GM12878 (cell line): ENCODE results near the gene RANBP17. TPM values are rescaled to one million over a fixed set of nuclear protein-coding genes. Genes with fewer than 3 reads are reported as not detected.

ENCODE experiments used
- ATAC-seq: fragments of 200-7000 bp; cut with Tn5 transposase; 3 replicates; pipeline ENCODE4 v1.9.1; 2020; ENCODE audit warnings: mild to moderate bottlenecking, moderate library complexity
- BruUV-seq: library from RNA; stranded (reverse); fragments of 400-500 nt; replicated peaks from 2 replicates; lab custom pipeline; 2021; lab: Mats Ljungman, UMichigan
- CTCF ChIA-PET: fragments of 300-600 bp; sonication (Branson Sonifier 250); formaldehyde crosslinking; extraction: SDS; loops from one replicate; lab custom pipeline; 2021; ENCODE audit warnings: inconsistent platforms; lab: Yijun Ruan, JAX
- POLR2A ChIA-PET: fragments of 350-600 bp; formaldehyde crosslinking; extraction: SDS; loops from one replicate; lab custom pipeline; 2021; ENCODE audit warnings: inconsistent platforms; lab: Charles Lee
- RAD21 ChIA-PET: fragments of 300-600 bp; sonication (Branson Sonifier 250); formaldehyde crosslinking; loops from one replicate; lab custom pipeline; 2023; ENCODE audit warnings: antibody characterized with exemption; ENCODE audit not compliant: unreplicated experiment; lab: Charles Lee
- SMC1A ChIA-PET: fragments of 300-600 bp; sonication (Branson Sonifier 250); formaldehyde crosslinking; loops from one replicate; lab custom pipeline; 2023; ENCODE audit not compliant: unreplicated experiment, uncharacterized antibody; lab: Charles Lee
- DNase-seq: peaks from one replicate; pipeline ENCODE4 v3.0.0-alpha.2; 2011; ENCODE audit warnings: low read depth, low spot score
- FAIRE-seq: peaks from 3 replicates; lab custom pipeline; 2011; peaks lifted over from hg19 to GRCh38; lab: Jason Lieb, UNC
- H2AFZ ChIP-seq: 2 replicates; pipeline ENCODE4 v1.6.0; 2011; ENCODE audit warnings: low read depth, low read length, control low read depth; ENCODE audit not compliant: control insufficient read depth
- H3K27ac ChIP-seq: 2 replicates; pipeline ENCODE4 v1.5.1; 2011; ENCODE audit warnings: control low read depth; ENCODE audit not compliant: control insufficient read depth, insufficient read depth
- H3K27me3 ChIP-seq, 2 experiments: replicated peaks in 1 of 2; 2 replicates each; pipeline versions ENCODE4 v1.6.0 to v1.6.1; 2011; ENCODE audit warnings: low read length in 1 of 2; ENCODE audit not compliant: control insufficient read depth in 2 of 2, insufficient read depth in 2 of 2
- H3K36me3 ChIP-seq, 2 experiments: 2 replicates each; pipeline ENCODE4 v1.5.1; 2011; ENCODE audit warnings: low read length in 1 of 2; ENCODE audit not compliant: control insufficient read depth in 2 of 2, insufficient read depth in 2 of 2
- H3K4me1 ChIP-seq: 2 replicates; pipeline ENCODE4 v1.6.1; 2011; ENCODE audit warnings: mild to moderate bottlenecking, low read length, moderate library complexity, mixed read lengths; ENCODE audit not compliant: control insufficient read depth, insufficient read depth
- H3K4me2 ChIP-seq: 2 replicates; pipeline ENCODE4 v1.6.0; 2011; ENCODE audit warnings: control low read depth; ENCODE audit not compliant: control insufficient read depth, insufficient read depth
- H3K4me3 ChIP-seq: fragments of 200-600 bp; sonication (generic); 2 replicates; pipeline ENCODE4 v1.5.1; 2016
- H3K79me2 ChIP-seq: 2 replicates; pipeline ENCODE4 v1.6.0; 2011; ENCODE audit warnings: low read length; ENCODE audit not compliant: control insufficient read depth, insufficient read depth
- H3K9ac ChIP-seq: 2 replicates; pipeline ENCODE4 v1.8.0; 2011; ENCODE audit warnings: low read length, control low read depth, mixed read lengths; ENCODE audit not compliant: control insufficient read depth, insufficient read depth
- H3K9me3 ChIP-seq: replicated peaks from 3 replicates; pipeline ENCODE4 v1.5.1; 2011; ENCODE audit warnings: mild to moderate bottlenecking, low read length; ENCODE audit not compliant: control insufficient read depth, insufficient read depth
- H4K20me1 ChIP-seq: 2 replicates; pipeline ENCODE4 v1.6.0; 2011; ENCODE audit not compliant: control insufficient read depth, insufficient read depth
- IRF4 ChIP-seq: IDR thresholded peaks from 2 replicates; pipeline ENCODE4 v1.6.1; 2011; ENCODE audit warnings: low read depth, low read length
- RAD51 ChIP-seq: fragments of 450-650 bp; IDR thresholded peaks from 2 replicates; pipeline ENCODE4 v1.6.1; 2016; ENCODE audit warnings: moderate library complexity, mild to moderate bottlenecking, inconsistent platforms
- RCOR1 ChIP-seq: conservative IDR thresholded peaks from 2 replicates; pipeline ENCODE4 v1.6.1; 2012; ENCODE audit warnings: low read depth, low read length, improper control_type of control experiment
- ZBTB40 ChIP-seq: fragments of 450-650 bp; IDR thresholded peaks from 2 replicates; pipeline ENCODE4 v1.6.1; 2016; ENCODE audit warnings: mild to moderate bottlenecking, moderate library complexity, borderline replicate concordance
- WGBS: methylation state at CpG from one replicate; pipeline ENCODE4 v1.1.6; 2016; ENCODE audit warnings: low lambda C conversion rate; ENCODE audit not compliant: insufficient replicate concordance, insufficient coverage; ENCODE audit errors: missing lambda C conversion rate; 5-methylcytosine and 5-hydroxymethylcytosine counted together
- in situ Hi-C: fragments of 300-500 bp; cut with MboI; formaldehyde crosslinking; loops from 9 replicates; pipeline ENCODE4 v1.14.3; 2018; ENCODE audit warnings: mixed read lengths
- intact Hi-C: fragments of 100-400 bp; cut with micrococcal nuclease; formaldehyde crosslinking; loops from one replicate; pipeline ENCODE4 v1.14.2; 2022; ENCODE audit not compliant: unreplicated experiment
- polyA plus RNA-seq, 11 experiments: library from polyadenylated mRNA; depleted of rRNA in 4 of 11; unstranded in 6 of 11; stranded (reverse) in 5 of 11; fragments of >200 nt; fragmentation: Nextera tagmentation in 4 of 11; fragmentation: Illumina TruSeq in 1 of 11; extraction: Ambion mirVana in 4 of 11; extraction: Trizol in 1 of 11; gene quantifications; 1 replicate in 1 of 11; 2 replicates in 10 of 11; pipeline versions ENCODE4 v1.2.1 to v1.2.3, GENCODE V29; 2011 to 2016; ENCODE audit warnings: inconsistent platforms in 2 of 11, missing spikeins in 2 of 11, low read depth in 1 of 11
- total RNA-seq, 4 experiments: library from RNA; depleted of rRNA in 3 of 4; stranded (reverse); fragments of >200 nt in 3 of 4; fragmentation: Illumina TruSeq in 1 of 4; extraction: Trizol in 1 of 4; gene quantifications; 2 replicates each; pipeline versions ENCODE4 v1.2.1 to v1.2.3, GENCODE V29; 2013 to 2021
- TF ChIP-seq, protein P1 (sequence below), 3 experiments: IDR thresholded peaks in 2 of 3; conservative IDR thresholded peaks in 1 of 3; 2 replicates each; pipeline ENCODE4 v1.5.1; 2011; ENCODE audit warnings: low read depth in 3 of 3, low read length in 3 of 3, mild to moderate bottlenecking in 3 of 3, control low read depth in 2 of 3, moderate library complexity in 2 of 3, inconsistent platforms in 1 of 3, mixed read lengths in 1 of 3; ENCODE audit not compliant: control insufficient read depth in 2 of 3, insufficient read depth in 1 of 3; ENCODE audit errors: extremely low read depth in 1 of 3

RANBP17 gene
- total and polyA plus RNA-seq, 10 of the 15 experiments (the other 5 are each of a cell fraction or from before 2014, with no cell fraction given) = 0.10 TPM; not detected in 9

- ChIA-PET SMC1A (no interaction called here), POLR2A (no interaction called here), CTCF (no interaction called here), RAD21 (no interaction called here)
- no peaks in the 10 kb centered on the region for H3K4me1 ChIP-seq
- no peak overlapping the region for H3K27ac ChIP-seq
- H3K79me2 ChIP-seq = no peaks in the 10 kb centered on the region
- 64% methylated on average over 36 of the region's 36 CpGs for WGBS
- intact Hi-C loops = no loop called here
- DNase-seq = no peak
- no TSS peak for BruUV-seq
- no peak for FAIRE-seq
- no peaks in the 10 kb centered on the region; the same call in 2 of the 3 replicates for H3K9me3 ChIP-seq
- peaks cover 3 to 24% of the 10 kb centered on the region in 2 experiments for H3K27me3 ChIP-seq
- no peak overlapping the region for H3K4me3 ChIP-seq
- ATAC-seq = no peak
- no peaks in the 10 kb centered on the region for H4K20me1 ChIP-seq
- H3K4me2 ChIP-seq = no peak overlapping the region
- H2AFZ ChIP-seq = no peak overlapping the region
- in situ Hi-C loops = no loop called here
- TF ChIP-seq IRF4 = no peak
- TF ChIP-seq RAD51 = no peak
- no peak for TF ChIP-seq ZBTB40
- no peak for TF ChIP-seq RCOR1
- TF ChIP-seq, protein P1, sequence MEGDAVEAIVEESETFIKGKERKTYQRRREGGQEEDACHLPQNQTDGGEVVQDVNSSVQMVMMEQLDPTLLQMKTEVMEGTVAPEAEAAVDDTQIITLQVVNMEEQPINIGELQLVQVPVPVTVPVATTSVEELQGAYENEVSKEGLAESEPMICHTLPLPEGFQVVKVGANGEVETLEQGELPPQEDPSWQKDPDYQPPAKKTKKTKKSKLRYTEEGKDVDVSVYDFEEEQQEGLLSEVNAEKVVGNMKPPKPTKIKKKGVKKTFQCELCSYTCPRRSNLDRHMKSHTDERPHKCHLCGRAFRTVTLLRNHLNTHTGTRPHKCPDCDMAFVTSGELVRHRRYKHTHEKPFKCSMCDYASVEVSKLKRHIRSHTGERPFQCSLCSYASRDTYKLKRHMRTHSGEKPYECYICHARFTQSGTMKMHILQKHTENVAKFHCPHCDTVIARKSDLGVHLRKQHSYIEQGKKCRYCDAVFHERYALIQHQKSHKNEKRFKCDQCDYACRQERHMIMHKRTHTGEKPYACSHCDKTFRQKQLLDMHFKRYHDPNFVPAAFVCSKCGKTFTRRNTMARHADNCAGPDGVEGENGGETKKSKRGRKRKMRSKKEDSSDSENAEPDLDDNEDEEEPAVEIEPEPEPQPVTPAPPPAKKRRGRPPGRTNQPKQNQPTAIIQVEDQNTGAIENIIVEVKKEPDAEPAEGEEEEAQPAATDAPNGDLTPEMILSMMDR (IDR thresholded peaks at IDR 0.05 in 2 of 3, conservative IDR thresholded peaks at IDR 0.05 in 1 of 3; ENCODE audit: control insufficient read depth in 2 of 3, extremely low read depth in 1 of 3, insufficient read depth in 1 of 3, low read depth in 3 of 3, low read length in 3 of 3) = no peak
- H3K9ac ChIP-seq = no peak overlapping the region
- no peaks in the 10 kb centered on the region for H3K36me3 ChIP-seq
Observed at GRCh38 chr5:171315386-171315891, 453.6 kb downstream of the RANBP17 start.
